Upper lobe of left lung (tissue), 6 donors: ENCODE measurements around the gene EHF. TPM values are rescaled to one million over a fixed set of nuclear protein-coding genes. Genes with fewer than 3 reads are reported as not detected.

ENCODE experiments used
- ATAC-seq, 2 donors: fragments of 200-7000 bp; cut with Tn5 transposase; one replicate each; pipeline ENCODE4 v1.9.1; 2022; ENCODE audit warnings: mild to moderate bottlenecking in 2 of 2, moderate library complexity in 2 of 2; ENCODE audit not compliant: low FRiP score in 2 of 2
- DNase-seq, 2 donors: peaks; one replicate each; pipeline ENCODE4 v3.0.0-alpha.2; 2019 to 2020
- H3K27ac ChIP-seq, 4 donors: fragments of 200-600 bp; sonication (generic); one replicate each; pipeline ENCODE4 v1.5.1; 2016 to 2019
- H3K27me3 ChIP-seq, 4 donors: fragments of 200-600 bp; sonication (generic); one replicate each; pipeline ENCODE4 v1.5.1; 2017 to 2019
- H3K36me3 ChIP-seq, 4 donors: fragments of 200-600 bp; sonication (generic); one replicate each; pipeline ENCODE4 v1.5.1; 2016 to 2019
- H3K4me1 ChIP-seq, 4 donors: fragments of 200-600 bp; sonication (generic); one replicate each; pipeline ENCODE4 v1.5.1; 2018 to 2019
- H3K4me3 ChIP-seq, 4 donors: fragments of 200-600 bp; sonication (generic); one replicate each; pipeline ENCODE4 v1.5.1; 2017 to 2019; ENCODE audit warnings: mild to moderate bottlenecking in 2 of 4, moderate library complexity in 1 of 4
- H3K9me3 ChIP-seq, 4 donors: fragments of 200-600 bp; sonication (generic); one replicate each; pipeline ENCODE4 v1.5.1; 2018 to 2019
- EP300 ChIP-seq, 4 donors: sonication (generic); formaldehyde crosslinking; IDR thresholded peaks; one replicate each; pipeline ENCODE4 v1.5.1; 2017; ENCODE audit warnings: antibody characterized with exemption in 4 of 4, control low read depth in 2 of 4
- POLR2A ChIP-seq, 4 donors: fragments of 450-650 bp; IDR thresholded peaks; one replicate each; pipeline ENCODE4 v1.5.1; 2016 to 2017; ENCODE audit warnings: antibody characterized with exemption in 4 of 4, mild to moderate bottlenecking in 2 of 4
- POLR2AphosphoS5 ChIP-seq, 2 donors: sonication (generic); formaldehyde crosslinking; IDR thresholded peaks; one replicate each; pipeline ENCODE4 v1.5.1; 2017; ENCODE audit warnings: antibody characterized with exemption in 2 of 2
- WGBS, 2 donors: methylation state at CpG; one replicate each; pipeline ENCODE4 v1.1.5; 2017 to 2018; 5-methylcytosine and 5-hydroxymethylcytosine counted together
- total RNA-seq, 6 donors: library from RNA; depleted of rRNA in 4 of 6; stranded (reverse); fragments of >200 nt in 4 of 6; gene quantifications; one replicate each; pipeline versions ENCODE4 v1.1.0 to v1.2.1, GENCODE V29; 2016 to 2021
- TF ChIP-seq, protein P1 (sequence below), 6 experiments: fragments of 450-650 bp in 4 of 6; fragments of 200-600 bp in 2 of 6; sonication (generic) in 2 of 6; IDR thresholded peaks; one replicate each; pipeline ENCODE4 v1.5.1; 2016 to 2019; ENCODE audit warnings: antibody characterized with exemption in 6 of 6
- donor health status: DM: no; HTN: no; CAD: no; lungs with moderate emphysema.
- donor health status: DM: no; HTN: yes; CAD: no; lungs with severe emphysema.

Gene EHF
- total RNA-seq, 6 donors from 2014 or later = 31.8 to 122 (median 57.7) TPM

DNA sequence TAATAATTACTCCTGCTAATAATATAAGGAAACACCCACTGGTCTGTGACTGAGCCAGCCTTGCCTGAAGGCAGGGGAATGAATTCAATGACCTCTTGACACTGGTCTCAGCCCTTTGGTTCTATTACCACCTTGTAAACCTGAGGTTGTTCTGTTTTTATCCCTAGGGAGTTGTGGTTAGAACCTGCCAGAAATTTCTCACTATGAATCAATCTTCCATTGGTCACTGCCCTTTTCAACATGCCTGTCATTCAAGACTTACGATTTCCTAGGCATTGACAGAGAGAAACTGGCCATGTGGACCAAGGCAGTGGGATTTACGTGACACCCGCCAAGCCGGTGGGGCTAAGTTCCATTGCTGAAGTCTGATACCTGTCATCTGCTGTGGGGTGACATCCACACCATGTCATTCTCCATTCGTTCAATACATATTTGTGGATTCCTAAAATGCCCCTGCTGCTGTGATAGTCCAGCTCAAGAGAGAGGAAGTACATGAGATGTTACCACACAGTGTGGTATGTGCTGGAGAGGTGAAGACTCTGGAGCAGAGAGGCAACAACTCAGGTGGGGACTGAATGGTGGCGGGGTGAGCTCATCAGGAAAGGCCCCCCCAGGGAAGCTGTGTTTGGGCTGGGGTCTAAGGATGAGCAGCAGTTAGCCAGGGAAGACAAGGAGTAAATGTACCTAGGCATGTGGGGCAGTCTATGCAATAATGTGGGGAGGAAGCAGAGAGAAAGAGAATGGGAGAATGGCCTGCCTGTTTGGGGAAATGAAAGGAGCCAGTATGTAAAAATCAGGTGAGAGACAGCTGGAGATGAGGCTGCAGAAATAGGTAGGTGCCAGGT, 15.2 kb upstream of the EHF start:
- H3K4me3 ChIP-seq = no peak overlapping the region
- DNase-seq (no peak), ATAC-seq (peak in 1 of 2 donors; percentile 28)
- H3K27me3 ChIP-seq = no peaks in the 10 kb centered on the region
- H3K27ac ChIP-seq = no peak overlapping the region
- no peaks in the 10 kb centered on the region for H3K36me3 ChIP-seq
- H3K9me3 ChIP-seq = no peaks in the 10 kb centered on the region
- peaks cover 5 to 32% (median 16%) of the 10 kb centered on the region in 4 donors for H3K4me1 ChIP-seq
- TF ChIP-seq, protein P1, sequence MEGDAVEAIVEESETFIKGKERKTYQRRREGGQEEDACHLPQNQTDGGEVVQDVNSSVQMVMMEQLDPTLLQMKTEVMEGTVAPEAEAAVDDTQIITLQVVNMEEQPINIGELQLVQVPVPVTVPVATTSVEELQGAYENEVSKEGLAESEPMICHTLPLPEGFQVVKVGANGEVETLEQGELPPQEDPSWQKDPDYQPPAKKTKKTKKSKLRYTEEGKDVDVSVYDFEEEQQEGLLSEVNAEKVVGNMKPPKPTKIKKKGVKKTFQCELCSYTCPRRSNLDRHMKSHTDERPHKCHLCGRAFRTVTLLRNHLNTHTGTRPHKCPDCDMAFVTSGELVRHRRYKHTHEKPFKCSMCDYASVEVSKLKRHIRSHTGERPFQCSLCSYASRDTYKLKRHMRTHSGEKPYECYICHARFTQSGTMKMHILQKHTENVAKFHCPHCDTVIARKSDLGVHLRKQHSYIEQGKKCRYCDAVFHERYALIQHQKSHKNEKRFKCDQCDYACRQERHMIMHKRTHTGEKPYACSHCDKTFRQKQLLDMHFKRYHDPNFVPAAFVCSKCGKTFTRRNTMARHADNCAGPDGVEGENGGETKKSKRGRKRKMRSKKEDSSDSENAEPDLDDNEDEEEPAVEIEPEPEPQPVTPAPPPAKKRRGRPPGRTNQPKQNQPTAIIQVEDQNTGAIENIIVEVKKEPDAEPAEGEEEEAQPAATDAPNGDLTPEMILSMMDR (IDR thresholded peaks at IDR 0.05) = no peak
- no peak for TF ChIP-seq EP300 (IDR thresholded peaks at IDR 0.05)
- no peak for TF ChIP-seq POLR2A (IDR thresholded peaks at IDR 0.05)
- TF ChIP-seq POLR2AphosphoS5 (IDR thresholded peaks at IDR 0.05) = no peak
- 77 to 85% methylated on average over 6 of the region's 6 CpGs for WGBS, 2 donors

DNA sequence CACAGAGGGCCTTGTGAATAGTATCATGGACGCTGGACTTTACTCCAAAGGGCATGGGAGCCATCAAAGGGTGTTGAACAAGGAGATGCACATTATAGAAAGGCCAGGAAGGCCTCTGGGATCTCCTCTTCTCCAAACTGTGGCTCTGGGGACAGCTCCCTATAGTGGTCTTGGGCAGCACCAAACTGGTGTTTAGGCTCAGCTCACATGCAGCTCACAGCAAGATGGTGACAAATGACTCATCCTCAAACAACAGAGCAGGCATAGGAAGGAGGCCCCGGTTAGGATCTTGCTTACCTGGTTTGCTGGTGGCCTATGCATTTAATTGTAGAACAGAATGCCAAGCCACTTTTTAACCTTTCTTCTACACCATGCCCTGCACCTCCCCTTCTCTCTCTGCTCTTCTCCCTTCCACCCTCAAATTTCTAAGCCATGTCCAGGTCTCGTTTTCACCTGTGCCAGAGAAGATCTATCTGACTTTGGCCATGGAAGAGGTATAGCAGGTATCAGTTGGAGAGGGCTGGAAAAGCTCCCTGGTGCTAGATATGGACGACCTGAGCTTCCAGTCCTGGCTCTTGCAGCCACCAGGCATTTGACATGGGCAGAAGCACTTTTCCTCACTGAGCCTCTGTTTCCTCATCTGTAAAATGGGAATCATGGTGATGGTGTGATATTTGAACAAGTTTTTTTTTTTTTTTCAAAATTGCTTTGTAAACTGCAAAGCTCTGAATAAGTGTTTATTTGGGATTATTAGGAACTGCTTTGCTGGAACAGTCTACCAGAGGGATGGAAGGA, 14.4 kb upstream of the EHF start:
- no peak overlapping the region for H3K27ac ChIP-seq
- no peak overlapping the region for H3K4me3 ChIP-seq
- H3K4me1 ChIP-seq = peaks cover 0 to 24% (median 8%) of the 10 kb centered on the region in 4 donors
- H3K36me3 ChIP-seq = no peaks in the 10 kb centered on the region
- WGBS, 2 donors = 43 to 45% methylated on average over 4 of the region's 4 CpGs
- H3K27me3 ChIP-seq = no peaks in the 10 kb centered on the region
- ATAC-seq = no peak
- no peaks in the 10 kb centered on the region for H3K9me3 ChIP-seq
- DNase-seq = no peak
- TF ChIP-seq POLR2AphosphoS5 (IDR thresholded peaks at IDR 0.05) (no peak), EP300 (IDR thresholded peaks at IDR 0.05) (no peak), POLR2A (IDR thresholded peaks at IDR 0.05) (no peak)
- TF ChIP-seq, protein P1 (IDR thresholded peaks at IDR 0.05) = no peak

DNA sequence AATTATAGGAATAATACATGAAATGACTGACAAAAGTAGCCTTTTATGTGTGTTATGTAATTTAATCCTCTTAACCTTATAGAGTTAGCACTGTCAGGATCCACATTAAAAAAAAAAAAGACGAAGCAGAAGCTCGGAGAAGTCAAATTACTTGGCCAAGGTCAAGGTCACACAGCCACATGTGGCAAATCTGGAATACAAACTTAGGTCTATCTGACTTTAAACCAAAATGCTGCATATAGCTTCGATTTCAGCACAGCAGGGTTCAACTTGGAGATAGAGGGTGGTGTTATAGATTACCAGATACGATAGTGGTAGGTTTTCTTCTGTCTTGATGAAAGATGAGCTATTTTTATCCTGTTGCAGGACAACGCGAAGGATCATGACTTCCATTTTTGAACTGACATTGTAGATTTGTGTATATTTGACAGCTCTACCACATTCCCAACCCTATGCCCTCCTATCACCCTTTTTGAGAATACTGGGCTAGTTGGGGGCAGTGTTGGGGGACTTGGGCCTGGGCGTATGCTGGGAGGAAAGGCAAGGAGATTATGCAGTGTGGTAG, 11.6 kb upstream of the EHF start:
- Histone ChIP-seq H3K27me3 (no peaks in the 10 kb centered on the region), H3K36me3 (no peaks in the 10 kb centered on the region), H3K4me1 (peaks cover 0 to 6% (median 3%) of the 10 kb centered on the region in 4 donors), H3K27ac (no peak overlapping the region), H3K4me3 (no peak overlapping the region), H3K9me3 (no peaks in the 10 kb centered on the region)
- ATAC-seq (no peak), DNase-seq (no peak)
- 82 to 84% methylated on average over 7 of the region's 7 CpGs for WGBS, 2 donors
- TF ChIP-seq EP300 (IDR thresholded peaks at IDR 0.05) (no peak), POLR2AphosphoS5 (IDR thresholded peaks at IDR 0.05) (no peak), POLR2A (IDR thresholded peaks at IDR 0.05) (no peak)
- TF ChIP-seq, protein P1 (IDR thresholded peaks at IDR 0.05) = no peak

DNA sequence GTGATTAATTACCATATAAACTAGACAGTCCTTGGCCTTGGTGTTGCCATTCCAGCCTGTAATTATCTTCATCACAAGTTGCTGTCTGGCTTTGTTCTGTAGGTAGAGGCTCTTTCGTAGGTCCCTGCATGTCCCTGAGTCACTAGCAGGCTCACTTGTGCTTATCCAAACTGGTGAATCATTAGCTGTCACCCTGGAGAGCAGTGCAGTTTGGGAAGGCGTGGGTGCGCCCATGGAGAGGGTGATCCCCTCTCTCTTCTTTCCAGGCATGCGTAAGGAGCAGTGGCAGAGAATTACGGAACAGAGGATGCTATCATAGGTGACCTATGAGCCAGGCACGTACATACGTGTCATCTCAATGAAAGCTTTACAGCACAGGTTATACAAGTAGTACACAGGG, 11.0 kb upstream of the EHF start:
- WGBS, 2 donors = 88 to 96% methylated on average over 7 of the region's 7 CpGs
- Histone ChIP-seq H3K27ac (no peak overlapping the region), H3K27me3 (no peaks in the 10 kb centered on the region), H3K4me1 (peaks cover 0 to 11% (median 5%) of the 10 kb centered on the region in 4 donors), H3K36me3 (no peaks in the 10 kb centered on the region), H3K4me3 (no peak overlapping the region), H3K9me3 (no peaks in the 10 kb centered on the region)
- ATAC-seq (no peak), DNase-seq (no peak)
- TF ChIP-seq EP300 (IDR thresholded peaks at IDR 0.05) = no peak
- TF ChIP-seq POLR2AphosphoS5 (IDR thresholded peaks at IDR 0.05) = no peak
- TF ChIP-seq, protein P1 (IDR thresholded peaks at IDR 0.05) = no peak
- TF ChIP-seq POLR2A (IDR thresholded peaks at IDR 0.05) = no peak
